OCI-LY7 (cell line): ENCODE results near the gene COMMD1. TPM values are rescaled to one million over a fixed set of nuclear protein-coding genes. Genes with fewer than 3 reads are reported as not detected.

Experiments used
- BruUV-seq: library from RNA; stranded (reverse); fragments of 400-500 nt; replicated peaks from 2 replicates; lab custom pipeline; 2021; lab: Mats Ljungman, UMichigan
- CTCF ChIA-PET: fragments of 300-600 bp; sonication (Branson Sonifier 250); formaldehyde crosslinking; loops from one replicate; lab custom pipeline; 2022; ENCODE audit warnings: antibody characterized with exemption; ENCODE audit not compliant: unreplicated experiment; lab: Charles Lee
- POLR2A ChIA-PET: fragments of 300-600 bp; sonication (Branson Sonifier 250); formaldehyde crosslinking; loops from one replicate; lab custom pipeline; 2022; ENCODE audit warnings: antibody characterized with exemption; lab: Charles Lee
- DNase-seq: peaks from one replicate; pipeline ENCODE4 v3.0.0-alpha.2; 2015; ENCODE audit warnings: low spot score
- H2AFZ ChIP-seq: fragments of 200-600 bp; sonication (generic), shearing (Covaris generic); 2 replicates; pipeline ENCODE4 v1.6.1; 2014; ENCODE audit warnings: mild to moderate bottlenecking, antibody characterized with exemption, low read length, moderate library complexity
- H3K27ac ChIP-seq: fragments of 200-600 bp; sonication (generic); 2 replicates; pipeline ENCODE4 v1.5.1; 2014; ENCODE audit warnings: mixed run types, low read depth, mild to moderate bottlenecking, moderate library complexity, low read length, inconsistent platforms; ENCODE audit not compliant: poor library complexity, severe bottlenecking
- H3K36me3 ChIP-seq: fragments of 200-600 bp; sonication (generic); 2 replicates; pipeline ENCODE4 v1.6.1; 2014; ENCODE audit warnings: mild to moderate bottlenecking, antibody characterized with exemption, low read length, moderate library complexity, mixed read lengths; ENCODE audit not compliant: insufficient read depth
- H3K4me1 ChIP-seq: fragments of 200-600 bp; sonication (generic); 2 replicates; pipeline ENCODE4 v1.5.1; 2014; ENCODE audit warnings: mild to moderate bottlenecking, low read length; ENCODE audit not compliant: insufficient read depth, poor library complexity, severe bottlenecking
- H3K4me2 ChIP-seq: fragments of 200-600 bp; sonication (generic); 2 replicates; pipeline ENCODE4 v1.6.1; 2014; ENCODE audit warnings: mild to moderate bottlenecking, low read length
- H3K4me3 ChIP-seq: fragments of 200-600 bp; sonication (generic); 2 replicates; pipeline ENCODE4 v1.5.1; 2014; ENCODE audit warnings: mild to moderate bottlenecking, low read depth, low read length; ENCODE audit not compliant: poor library complexity, severe bottlenecking
- H3K79me2 ChIP-seq: fragments of 200-600 bp; sonication (generic); 2 replicates; pipeline ENCODE4 v1.6.1; 2016; ENCODE audit warnings: low read depth, mild to moderate bottlenecking, low read length, moderate library complexity, mixed read lengths; ENCODE audit not compliant: insufficient read depth
- H3K9me2 ChIP-seq: fragments of 200-600 bp; sonication (generic); 2 replicates; pipeline ENCODE4 v1.6.1; 2016; ENCODE audit warnings: mild to moderate bottlenecking, low read length, mixed read lengths; ENCODE audit not compliant: insufficient read depth
- H3K9me3 ChIP-seq: fragments of 200-600 bp; sonication (generic); 2 replicates; pipeline ENCODE4 v1.6.1; 2014; ENCODE audit warnings: mild to moderate bottlenecking, mixed run types, low read length, mixed read lengths
- H4K20me1 ChIP-seq: fragments of 200-600 bp; sonication (generic); 2 replicates; pipeline ENCODE4 v1.6.1; 2014; ENCODE audit warnings: mild to moderate bottlenecking, antibody characterized with exemption, low read length, moderate library complexity, mixed read lengths; ENCODE audit not compliant: insufficient read depth
- EZH2phosphoT487 ChIP-seq: fragments of 200-600 bp; sonication (generic); IDR thresholded peaks from 2 replicates; pipeline ENCODE4 v1.6.1; 2018; ENCODE audit warnings: low read depth, borderline replicate concordance, mild to moderate bottlenecking, mixed run types, antibody characterized with exemption, low read length, moderate library complexity, mixed read lengths
- intact Hi-C: fragments of 100-400 bp; cut with micrococcal nuclease; formaldehyde crosslinking; loops from one replicate; pipeline ENCODE4 v1.10.0; 2022; ENCODE audit not compliant: unreplicated experiment
- total RNA-seq, 2 experiments: library from RNA; depleted of rRNA in 1 of 2; stranded (reverse); fragments of >200 nt in 1 of 2; shearing (Covaris generic) in 1 of 2; gene quantifications; 2 replicates each; pipeline ENCODE4 v1.2.3, GENCODE V29; 2014 to 2022
- TF ChIP-seq, protein P1 (sequence below): fragments of 200-600 bp; sonication (generic); conservative IDR thresholded peaks from 2 replicates; pipeline ENCODE4 v1.5.1; 2014; ENCODE audit warnings: mild to moderate bottlenecking, antibody characterized with exemption, low read length, moderate library complexity, mixed read lengths

COMMD1 gene
- total RNA-seq, 2 experiments from 2014 or later = 22.0 to 22.1 TPM

DNA sequence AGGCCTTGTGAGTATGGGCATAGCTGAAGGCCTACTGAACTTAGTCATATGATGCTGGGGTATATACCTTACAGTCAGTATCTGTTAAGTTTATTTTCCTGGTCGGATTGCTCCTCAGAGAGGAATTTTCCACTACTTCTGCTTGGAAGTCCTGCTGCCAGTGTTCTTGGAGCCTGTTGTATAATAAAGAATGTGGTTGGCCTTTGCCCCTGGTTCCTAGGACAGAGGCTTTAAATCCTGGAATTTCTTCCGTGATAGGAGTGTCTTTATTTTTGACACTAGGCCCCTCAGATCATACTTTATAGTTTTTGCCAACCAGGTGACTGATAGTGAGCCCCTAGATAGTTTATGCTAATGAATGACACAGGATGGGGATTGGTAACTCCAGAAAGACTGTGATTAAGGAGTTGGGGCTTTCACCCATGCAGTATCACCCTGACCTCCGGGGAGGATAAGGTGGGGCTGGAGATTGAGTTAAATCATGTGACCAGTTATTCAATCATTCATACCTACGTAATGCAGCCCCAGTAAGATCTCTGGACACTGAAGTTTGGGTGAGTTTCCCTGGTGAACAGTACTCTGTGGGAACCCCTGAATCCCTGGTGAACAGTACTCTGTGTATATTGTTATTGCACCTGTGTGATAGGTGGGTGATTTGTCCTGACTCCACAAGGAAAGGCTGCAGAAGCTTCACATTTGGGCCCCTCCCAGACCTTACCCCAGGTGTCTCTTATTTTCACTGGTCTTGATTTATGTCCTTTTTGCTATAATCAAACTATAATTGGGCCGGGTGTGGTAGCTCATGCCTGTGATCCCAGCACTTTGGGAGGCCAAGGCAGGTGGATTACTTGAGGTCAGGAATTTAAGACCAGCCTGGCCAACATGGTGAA, 56.9 kb downstream of the COMMD1 start:
- TF ChIP-seq, protein P1, sequence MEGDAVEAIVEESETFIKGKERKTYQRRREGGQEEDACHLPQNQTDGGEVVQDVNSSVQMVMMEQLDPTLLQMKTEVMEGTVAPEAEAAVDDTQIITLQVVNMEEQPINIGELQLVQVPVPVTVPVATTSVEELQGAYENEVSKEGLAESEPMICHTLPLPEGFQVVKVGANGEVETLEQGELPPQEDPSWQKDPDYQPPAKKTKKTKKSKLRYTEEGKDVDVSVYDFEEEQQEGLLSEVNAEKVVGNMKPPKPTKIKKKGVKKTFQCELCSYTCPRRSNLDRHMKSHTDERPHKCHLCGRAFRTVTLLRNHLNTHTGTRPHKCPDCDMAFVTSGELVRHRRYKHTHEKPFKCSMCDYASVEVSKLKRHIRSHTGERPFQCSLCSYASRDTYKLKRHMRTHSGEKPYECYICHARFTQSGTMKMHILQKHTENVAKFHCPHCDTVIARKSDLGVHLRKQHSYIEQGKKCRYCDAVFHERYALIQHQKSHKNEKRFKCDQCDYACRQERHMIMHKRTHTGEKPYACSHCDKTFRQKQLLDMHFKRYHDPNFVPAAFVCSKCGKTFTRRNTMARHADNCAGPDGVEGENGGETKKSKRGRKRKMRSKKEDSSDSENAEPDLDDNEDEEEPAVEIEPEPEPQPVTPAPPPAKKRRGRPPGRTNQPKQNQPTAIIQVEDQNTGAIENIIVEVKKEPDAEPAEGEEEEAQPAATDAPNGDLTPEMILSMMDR = no peak
- no peak for TF ChIP-seq EZH2phosphoT487
- Histone ChIP-seq H3K36me3 (no peaks in the 10 kb centered on the region), H3K4me2 (no peak overlapping the region), H3K4me1 (no peaks in the 10 kb centered on the region), H2AFZ (no peak overlapping the region), H3K79me2 (no peaks in the 10 kb centered on the region), H4K20me1 (no peaks in the 10 kb centered on the region), H3K9me3 (no peaks in the 10 kb centered on the region), H3K27ac (no peak overlapping the region), H3K4me3 (no peak overlapping the region), H3K9me2 (no peaks in the 10 kb centered on the region)
- no TSS peak for BruUV-seq
- intact Hi-C loops = no loop called here
- no peak for DNase-seq
- POLR2A ChIA-PET = no interaction called here
- CTCF ChIA-PET = no interaction called here

DNA sequence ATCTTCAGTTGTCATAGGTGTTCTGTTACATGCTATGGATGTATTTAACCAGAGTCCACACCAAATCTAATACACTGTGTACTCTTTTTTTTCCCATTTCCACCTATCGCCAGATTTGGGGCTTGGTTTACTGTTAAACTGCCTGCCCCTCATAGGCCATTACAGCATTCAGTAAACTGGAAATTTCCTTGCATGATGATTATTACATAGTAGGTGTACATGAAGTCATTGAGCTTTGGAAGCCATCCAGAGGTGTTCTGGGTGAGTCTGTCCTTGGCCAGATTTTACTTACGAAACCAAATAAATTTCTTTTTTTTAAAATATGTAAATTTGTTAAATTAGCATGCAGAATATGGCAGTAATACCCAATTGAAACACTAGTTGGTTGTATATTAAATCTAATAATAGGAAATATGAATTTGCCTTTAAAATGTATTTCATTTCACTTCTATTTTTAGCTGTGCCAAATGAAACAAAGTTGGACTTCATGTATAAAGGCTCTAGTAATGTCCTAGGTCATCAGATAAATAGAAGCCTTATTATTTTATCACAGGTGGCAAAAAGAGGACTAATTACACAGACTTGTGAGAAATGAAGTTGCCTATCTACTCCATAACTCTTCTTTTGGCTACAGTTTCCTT, 60.7 kb downstream of the COMMD1 start:
- H3K9me2 ChIP-seq = no peaks in the 10 kb centered on the region
- no peaks in the 10 kb centered on the region for H3K4me1 ChIP-seq
- no peaks in the 10 kb centered on the region for H4K20me1 ChIP-seq
- H3K36me3 ChIP-seq = no peaks in the 10 kb centered on the region
- POLR2A ChIA-PET = interaction anchor here (0.5 to 1.5 kb wide), 4 partner anchors 10 to 340 kb away, joined by 3 to 4 read pairs (median 4); no protein-coding TSS in a partner anchor
- CTCF ChIA-PET = no interaction called here
- TF ChIP-seq, protein P1 = no peak
- no peak for TF ChIP-seq EZH2phosphoT487
- no peak overlapping the region for H2AFZ ChIP-seq
- no peak overlapping the region for H3K4me2 ChIP-seq
- no peaks in the 10 kb centered on the region for H3K9me3 ChIP-seq
- intact Hi-C loops = no loop called here
- BruUV-seq = no TSS peak
- H3K79me2 ChIP-seq = no peaks in the 10 kb centered on the region
- no peak overlapping the region for H3K4me3 ChIP-seq
- no peak for DNase-seq
- H3K27ac ChIP-seq = no peak overlapping the region

DNA sequence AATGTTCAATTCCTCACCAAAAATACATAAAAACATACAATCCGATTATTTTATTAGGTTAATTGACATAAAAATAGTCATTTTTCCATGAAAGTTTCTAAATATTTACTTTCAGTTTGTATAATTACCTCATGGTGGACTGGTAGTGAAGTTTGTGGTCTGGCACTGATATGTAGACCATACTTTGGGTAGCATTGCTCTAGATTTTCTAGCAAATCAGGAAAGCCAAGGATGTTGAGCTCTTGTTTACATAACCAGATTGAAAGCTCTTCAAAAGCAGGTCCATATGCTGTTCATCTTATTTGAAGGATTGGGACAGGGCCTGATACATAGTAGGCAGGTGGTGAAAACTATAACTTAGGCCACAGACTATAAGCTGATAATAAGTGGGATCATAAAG, 61.8 kb downstream of the COMMD1 start:
- POLR2A ChIA-PET = interaction anchor here (0.6 kb wide), 2 partner anchors 23 to 360 kb away, joined by 3 read pairs; no protein-coding TSS in a partner anchor
- Histone ChIP-seq H3K27ac (no peak overlapping the region), H3K9me2 (no peaks in the 10 kb centered on the region)

More for the DNA sequence above, 61.8 kb downstream of the COMMD1 start:
- Histone ChIP-seq H3K4me2 (no peak overlapping the region), H3K9me3 (no peaks in the 10 kb centered on the region), H3K36me3 (no peaks in the 10 kb centered on the region), H4K20me1 (no peaks in the 10 kb centered on the region), H3K79me2 (no peaks in the 10 kb centered on the region), H3K4me1 (no peaks in the 10 kb centered on the region), H3K4me3 (no peak overlapping the region), H2AFZ (no peak overlapping the region)
- BruUV-seq = no TSS peak
- intact Hi-C loops = no loop called here
- DNase-seq = no peak
- TF ChIP-seq EZH2phosphoT487 = no peak
- TF ChIP-seq, protein P1 = no peak
- CTCF ChIA-PET = no interaction called here
